HUES48 (cell line): ENCODE results near the gene PPP1R8.

Experiments used
- H3K27ac ChIP-seq: one replicate; pipeline ENCODE4 v1.7.0; 2013; ENCODE audit warnings: low read depth, low read length, inconsistent platforms
- H3K27me3 ChIP-seq: 2 replicates; pipeline ENCODE4 v1.6.1; 2013; ENCODE audit warnings: mild to moderate bottlenecking, low read length; ENCODE audit not compliant: control insufficient read depth, insufficient read depth
- H3K36me3 ChIP-seq: 2 replicates; pipeline ENCODE4 v1.6.1; 2013; ENCODE audit warnings: low read length; ENCODE audit not compliant: control insufficient read depth, insufficient read depth
- H3K4me1 ChIP-seq: 2 replicates; pipeline ENCODE4 v1.6.1; 2013; ENCODE audit warnings: mild to moderate bottlenecking, low read length; ENCODE audit not compliant: control insufficient read depth, insufficient read depth
- H3K4me3 ChIP-seq: 2 replicates; pipeline ENCODE4 v1.5.1; 2013; ENCODE audit warnings: mild to moderate bottlenecking, low read depth, low read length
- H3K9ac ChIP-seq: 2 replicates; pipeline ENCODE4 v1.6.1; 2013; ENCODE audit warnings: mild to moderate bottlenecking, low read depth, low read length, moderate library complexity
- H3K9me3 ChIP-seq: 2 replicates; pipeline ENCODE4 v1.6.1; 2013; ENCODE audit warnings: low read length; ENCODE audit not compliant: control insufficient read depth, insufficient read depth

Gene PPP1R8

DNA sequence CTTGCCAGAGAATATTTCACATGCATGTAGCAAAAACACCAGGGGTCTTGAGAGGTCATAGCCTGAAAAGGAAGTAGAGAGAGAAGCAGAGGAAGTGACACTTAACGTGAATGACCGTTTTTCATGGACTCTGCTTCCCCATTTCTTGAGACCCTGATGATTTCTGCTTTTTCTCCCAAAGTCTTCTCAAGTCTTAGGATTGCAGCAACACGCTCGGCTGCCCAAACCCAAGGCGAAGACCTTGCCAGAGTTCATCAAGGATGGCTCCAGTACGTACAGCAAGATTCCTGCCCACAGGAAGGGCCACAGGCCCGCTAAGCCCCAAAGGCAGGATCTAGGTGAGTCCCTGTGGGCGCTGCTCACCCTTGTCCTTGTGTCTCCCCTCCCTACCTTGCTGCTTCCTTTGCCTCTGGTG, 54.5 kb downstream of the PPP1R8 start:
- Histone ChIP-seq H3K27me3 (no peaks in the 10 kb centered on the region), H3K4me3 (no peak overlapping the region), H3K27ac (no peak overlapping the region), H3K9ac (no peak overlapping the region), H3K36me3 (peaks cover 72% of the 10 kb centered on the region), H3K9me3 (no peaks in the 10 kb centered on the region), H3K4me1 (no peaks in the 10 kb centered on the region)

GRCh38 chr1:27885621-27886352, 55.2 kb downstream of the PPP1R8 start:
- H3K4me3 ChIP-seq: no peak overlapping the region
- no peaks in the 10 kb centered on the region for H3K4me1 ChIP-seq
- no peaks in the 10 kb centered on the region for H3K27me3 ChIP-seq
- no peak overlapping the region for H3K27ac ChIP-seq
- no peaks in the 10 kb centered on the region for H3K9me3 ChIP-seq
- peaks cover 71% of the 10 kb centered on the region for H3K36me3 ChIP-seq
- no peak overlapping the region for H3K9ac ChIP-seq

GRCh38 chr1:27886353-27886679, 55.7 kb downstream of the PPP1R8 start:
- no peak overlapping the region for H3K4me3 ChIP-seq
- H3K36me3 ChIP-seq: peaks cover 77% of the 10 kb centered on the region
- no peak overlapping the region for H3K9ac ChIP-seq
- H3K4me1 ChIP-seq: no peaks in the 10 kb centered on the region
- H3K27me3 ChIP-seq: no peaks in the 10 kb centered on the region
- no peak overlapping the region for H3K27ac ChIP-seq
- H3K9me3 ChIP-seq: no peaks in the 10 kb centered on the region

DNA sequence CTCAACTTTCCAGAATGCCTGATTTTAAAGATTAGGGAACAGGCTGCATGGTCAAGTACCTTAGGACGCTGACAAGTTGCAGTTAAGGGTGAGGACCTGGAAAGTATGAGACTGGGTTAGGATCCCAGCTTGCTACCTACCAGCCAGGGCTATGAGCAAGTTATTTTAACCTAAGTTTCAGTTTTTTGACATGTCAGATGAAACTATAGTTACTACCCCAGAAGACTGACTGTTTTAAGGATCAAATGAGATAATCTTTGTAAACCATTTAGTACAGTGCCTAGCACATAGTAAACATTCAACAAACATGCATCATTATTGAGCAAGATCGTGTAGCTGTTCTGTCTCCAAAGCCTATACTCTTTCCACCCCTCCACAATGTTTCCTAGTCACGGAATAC, 56.2 kb downstream of the PPP1R8 start:
- no peak overlapping the region for H3K27ac ChIP-seq
- H3K36me3 ChIP-seq: peaks cover 80% of the 10 kb centered on the region
- no peak overlapping the region for H3K9ac ChIP-seq
- H3K9me3 ChIP-seq: no peaks in the 10 kb centered on the region
- H3K4me1 ChIP-seq: no peaks in the 10 kb centered on the region
- H3K27me3 ChIP-seq: no peaks in the 10 kb centered on the region
- H3K4me3 ChIP-seq: no peak overlapping the region

- Histone ChIP-seq H3K4me1 (no peaks in the 10 kb centered on the region), H3K36me3 (peaks cover 81% of the 10 kb centered on the region), H3K27ac (no peak overlapping the region), H3K9ac (no peak overlapping the region), H3K4me3 (no peak overlapping the region), H3K27me3 (no peaks in the 10 kb centered on the region), H3K9me3 (no peaks in the 10 kb centered on the region)
These were observed 56.8 kb downstream of the PPP1R8 start for GRCh38 chr1:27887215-27888021.

- Histone ChIP-seq H3K36me3 (peaks cover 84% of the 10 kb centered on the region), H3K4me1 (no peaks in the 10 kb centered on the region)
These were observed 58.9 kb downstream of the PPP1R8 start for GRCh38 chr1:27889506-27889905.

GRCh38 chr1:27891196-27891889, 60.8 kb downstream of the PPP1R8 start:
- no peaks in the 10 kb centered on the region for H3K9me3 ChIP-seq
- H3K27me3 ChIP-seq: no peaks in the 10 kb centered on the region
- no peaks in the 10 kb centered on the region for H3K4me1 ChIP-seq
- no peak overlapping the region for H3K9ac ChIP-seq
- H3K36me3 ChIP-seq: peaks cover 82% of the 10 kb centered on the region
- H3K27ac ChIP-seq: no peak overlapping the region
- H3K4me3 ChIP-seq: no peak overlapping the region

More at GRCh38 chr1:27889506-27889905, 58.9 kb downstream of the PPP1R8 start:
- no peaks in the 10 kb centered on the region for H3K9me3 ChIP-seq
- H3K27ac ChIP-seq: no peak overlapping the region
- no peak overlapping the region for H3K4me3 ChIP-seq
- no peaks in the 10 kb centered on the region for H3K27me3 ChIP-seq
- H3K9ac ChIP-seq: no peak overlapping the region

DNA sequence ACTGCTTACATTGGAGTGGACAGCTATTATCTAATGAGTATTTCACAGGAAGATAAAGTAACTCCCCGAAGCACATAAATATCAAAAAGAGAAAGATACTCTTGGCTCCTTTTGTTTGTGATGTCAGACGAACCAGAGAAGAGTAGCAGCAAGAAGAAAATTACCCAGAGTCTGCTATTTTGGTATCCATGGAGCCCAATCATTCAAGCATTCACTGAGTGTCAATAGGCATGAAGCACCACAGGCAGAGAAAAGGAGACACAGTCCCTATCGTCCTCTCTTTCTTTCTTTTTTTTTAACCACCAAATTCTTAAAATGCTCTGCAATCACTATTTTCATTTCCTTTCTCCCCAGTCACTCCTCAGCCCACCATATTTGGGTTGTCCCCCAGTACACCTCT, 63.9 kb downstream of the PPP1R8 start:
- no peak overlapping the region for H3K27ac ChIP-seq
- H3K36me3 ChIP-seq: peaks cover 87% of the 10 kb centered on the region
- no peak overlapping the region for H3K9ac ChIP-seq
- H3K4me3 ChIP-seq: no peak overlapping the region
- no peaks in the 10 kb centered on the region for H3K27me3 ChIP-seq
- no peaks in the 10 kb centered on the region for H3K4me1 ChIP-seq
- no peaks in the 10 kb centered on the region for H3K9me3 ChIP-seq
